Eye (tissue), 1 donor: ENCODE results near the gene ALDH1L1.

Source experiments
- DNase-seq: peaks from one replicate; pipeline ENCODE4 v3.0.0-alpha.2; 2015

Gene ALDH1L1

DNA sequence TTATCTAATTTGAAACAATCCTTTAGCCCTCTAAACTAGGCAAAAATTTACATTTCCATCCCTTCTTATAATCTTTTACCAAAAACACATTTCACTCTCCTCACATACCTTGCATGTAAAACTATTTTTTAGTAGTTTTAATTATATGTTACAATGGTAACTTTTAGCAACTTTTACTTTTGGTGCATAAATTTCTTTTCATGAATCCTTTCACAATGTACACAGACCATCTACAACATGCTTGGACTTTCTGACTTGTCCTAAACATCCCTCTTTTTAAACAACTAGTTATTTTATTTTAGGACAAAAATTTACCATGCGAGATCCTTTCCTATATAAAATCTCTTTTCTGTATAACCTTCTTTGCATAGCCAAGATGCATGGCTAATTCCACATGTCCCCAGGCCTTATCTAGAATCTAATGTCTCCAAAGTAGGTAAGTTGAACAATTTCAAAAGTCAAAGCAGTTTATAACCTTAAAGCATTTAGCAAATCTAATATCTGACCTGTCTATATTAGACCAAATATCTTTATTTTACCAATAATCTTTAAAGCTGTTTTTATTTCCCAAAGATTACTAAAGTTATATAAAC, 14.4 kb upstream of the ALDH1L1 start:
- DNase-seq, result peak; percentile 53

DNA sequence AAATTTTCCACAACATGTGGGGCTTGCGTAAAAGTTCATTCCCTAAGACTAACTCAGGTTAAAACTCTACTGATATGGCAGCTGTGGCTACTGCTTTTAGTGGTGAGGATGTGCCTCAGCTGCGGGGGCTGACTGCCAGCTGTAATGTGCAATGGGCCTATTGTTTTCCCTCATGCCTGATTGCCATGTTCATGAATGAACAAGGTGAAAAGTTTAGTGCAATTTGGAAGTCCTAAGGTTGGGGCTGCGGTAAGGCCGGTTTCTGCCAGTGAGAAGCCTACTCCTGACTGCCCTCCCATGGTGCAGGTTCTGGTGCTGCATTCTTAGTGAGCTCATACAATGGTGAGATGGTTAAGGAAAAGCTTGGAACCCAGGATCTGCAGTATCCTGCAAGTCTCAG, 10.9 kb upstream of the ALDH1L1 start:
- DNase-seq, result no peak

DNA sequence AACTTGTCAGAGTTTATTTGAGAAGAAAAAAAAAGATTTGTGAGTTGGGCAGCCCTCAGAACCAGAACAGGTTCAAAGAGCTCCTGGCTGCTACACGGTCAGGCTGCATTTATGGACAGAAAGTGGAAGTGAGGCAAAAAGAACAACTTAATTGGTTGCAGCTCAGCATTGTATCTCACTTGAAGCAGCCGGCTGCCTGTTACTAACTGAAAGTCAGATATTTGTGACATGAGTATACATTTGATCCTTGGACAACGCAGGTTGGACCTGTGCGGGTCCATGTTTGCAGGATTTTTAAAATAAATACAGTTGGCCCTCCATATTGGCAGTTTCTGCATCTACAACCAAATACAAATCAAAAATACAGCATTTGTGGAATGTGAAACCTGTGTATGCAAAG, 7.5 kb upstream of the ALDH1L1 start:
- DNase-seq, result no peak

DNA sequence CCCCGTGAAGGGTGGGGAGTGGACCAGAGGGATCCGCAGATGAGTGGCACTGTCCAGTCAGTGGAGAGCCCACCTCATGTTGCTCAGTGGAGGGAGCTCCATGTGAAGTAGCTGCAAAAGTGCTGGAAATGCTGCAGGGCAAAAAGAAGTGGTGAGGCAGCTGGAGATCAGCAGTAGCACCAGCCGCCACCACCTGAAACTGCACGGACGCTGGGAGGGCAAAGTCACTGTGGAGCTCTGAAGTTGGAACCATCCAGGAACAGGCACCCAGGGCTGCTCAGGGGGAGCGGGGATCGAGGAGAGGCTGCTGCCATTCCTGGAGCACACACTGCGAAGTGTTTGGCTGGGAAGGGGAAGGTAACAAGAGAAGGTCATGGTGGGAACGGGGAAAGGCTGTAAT, 6.4 kb upstream of the ALDH1L1 start:
- no peak for DNase-seq

DNA sequence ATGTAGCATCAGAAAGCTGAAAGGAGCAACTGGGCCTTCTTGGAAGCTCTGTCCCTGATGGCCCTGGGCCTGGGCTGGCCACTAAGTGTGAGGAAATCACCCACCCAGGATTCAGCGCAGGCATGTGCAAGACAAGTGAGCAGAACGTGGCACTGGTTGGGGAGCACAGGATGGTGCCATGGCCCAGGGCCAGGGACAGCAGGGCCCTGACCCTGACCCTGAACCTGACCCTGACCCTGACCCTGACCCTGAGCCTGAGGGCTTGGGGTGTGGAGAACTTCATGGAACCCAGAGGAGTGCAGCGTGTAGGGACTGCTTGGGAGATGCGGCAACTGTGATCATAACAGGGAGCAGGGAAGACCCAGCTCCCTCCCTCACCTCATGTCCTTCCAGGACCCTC, 5.9 kb upstream of the ALDH1L1 start:
- no peak for DNase-seq

DNA sequence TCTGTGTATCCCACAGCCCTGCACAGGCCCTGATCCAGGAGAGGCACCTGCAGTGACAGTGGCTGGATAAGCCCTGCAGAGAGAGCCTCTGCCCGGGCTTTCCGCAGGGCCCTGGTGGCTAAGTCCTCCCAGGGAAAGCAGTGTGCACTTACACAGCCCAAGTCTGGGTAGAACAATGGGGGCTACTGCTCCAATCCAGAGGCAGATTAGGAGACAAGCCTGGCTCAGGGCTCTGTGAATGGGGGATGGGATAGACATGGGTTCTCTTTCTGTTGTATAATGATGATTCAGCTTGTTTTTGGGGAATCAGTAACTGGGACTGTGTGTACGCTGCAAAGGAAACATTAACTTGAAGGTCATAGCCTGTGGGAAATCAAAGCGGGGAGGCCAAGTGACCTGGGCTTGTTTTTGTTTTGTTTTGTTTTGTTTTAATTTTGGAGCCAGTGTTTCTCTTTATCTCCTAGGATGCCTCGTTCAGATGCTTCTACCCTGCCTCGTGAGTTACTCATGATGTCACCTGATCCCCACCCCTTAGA, 4.1 kb upstream of the ALDH1L1 start:
- no peak for DNase-seq

DNA sequence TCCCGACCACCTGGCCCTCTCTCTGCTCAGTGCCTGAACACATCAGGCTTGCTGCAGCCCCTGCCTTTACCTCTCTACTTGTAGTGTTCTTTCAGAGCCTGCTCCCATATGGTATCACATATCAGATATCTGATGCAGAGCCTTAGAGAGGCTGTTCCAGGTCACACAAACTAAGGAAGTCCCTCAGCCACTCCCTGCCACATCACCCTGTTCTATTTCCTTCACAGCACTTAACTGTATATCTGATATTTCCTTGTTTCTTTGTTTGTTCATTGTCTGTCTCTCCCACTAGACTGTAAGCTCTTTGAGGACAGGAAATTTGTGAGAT, 976 bp upstream of the ALDH1L1 start:
- no peak for DNase-seq

DNA sequence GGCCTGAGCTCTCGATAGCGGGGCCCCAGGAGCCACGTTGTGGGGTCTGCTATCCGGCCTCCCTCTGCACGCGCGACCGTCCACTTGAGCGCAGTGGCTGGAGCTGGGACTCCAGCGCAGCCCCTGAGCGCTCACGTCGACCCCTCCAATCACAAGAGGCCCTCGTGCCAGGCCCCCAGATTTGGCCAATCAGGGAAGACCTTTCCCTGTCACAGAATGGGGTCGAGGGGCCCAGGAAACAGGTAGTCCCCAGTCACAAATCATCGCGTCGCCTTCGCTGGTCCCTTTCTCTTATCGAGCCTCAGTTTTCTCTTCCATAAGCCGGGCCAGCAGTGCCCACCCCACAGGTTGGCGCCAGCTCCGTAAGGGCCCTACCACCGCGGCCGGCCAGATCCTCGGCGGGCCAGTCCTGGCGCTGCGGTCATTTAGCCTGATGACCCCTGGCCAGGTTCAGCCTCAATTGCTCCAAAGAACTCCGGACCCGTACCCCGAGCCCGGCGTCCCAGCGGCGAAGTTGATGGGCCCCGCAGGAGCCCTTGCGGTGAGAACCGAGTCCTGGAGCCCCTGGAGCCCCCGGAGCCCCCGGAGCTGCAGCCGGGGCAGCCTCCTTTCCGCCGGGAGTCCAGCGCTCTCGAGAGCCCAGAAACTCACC, 435 bp downstream of the ALDH1L1 start:
- DNase-seq, result peak; percentile 74

DNA sequence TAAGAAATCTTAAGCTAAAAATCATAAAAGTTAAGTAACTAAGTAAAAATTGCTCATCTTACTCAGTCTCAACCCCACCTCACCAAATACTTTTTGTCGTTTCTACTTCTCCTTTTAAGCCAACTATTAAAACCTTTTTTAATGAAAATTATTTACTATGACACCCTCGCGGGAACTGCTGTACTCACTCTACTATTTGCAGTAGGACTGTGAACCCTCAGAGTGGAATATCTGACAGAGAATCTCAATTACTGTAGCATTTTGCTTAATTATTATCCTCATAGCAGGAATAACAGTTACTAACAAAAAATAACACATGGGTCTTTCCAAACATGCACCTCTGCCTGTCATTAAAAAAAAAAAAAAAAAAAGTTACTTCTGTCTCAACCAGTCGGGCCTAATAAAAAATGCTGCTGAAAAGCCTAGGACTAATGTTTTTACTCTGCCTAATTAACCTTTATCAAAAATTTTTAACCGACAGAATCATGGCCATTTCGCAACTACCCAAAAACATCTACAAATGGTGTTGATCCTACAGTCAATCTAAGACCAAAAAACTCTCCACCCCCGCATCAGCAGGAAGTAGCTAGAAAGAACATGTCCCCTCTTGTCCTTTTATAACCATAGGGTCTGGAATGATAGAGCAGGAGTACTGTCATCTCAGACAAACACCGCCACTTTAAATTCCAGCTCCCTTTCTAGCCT, 10.2 kb downstream of the ALDH1L1 start:
- no peak for DNase-seq

DNA sequence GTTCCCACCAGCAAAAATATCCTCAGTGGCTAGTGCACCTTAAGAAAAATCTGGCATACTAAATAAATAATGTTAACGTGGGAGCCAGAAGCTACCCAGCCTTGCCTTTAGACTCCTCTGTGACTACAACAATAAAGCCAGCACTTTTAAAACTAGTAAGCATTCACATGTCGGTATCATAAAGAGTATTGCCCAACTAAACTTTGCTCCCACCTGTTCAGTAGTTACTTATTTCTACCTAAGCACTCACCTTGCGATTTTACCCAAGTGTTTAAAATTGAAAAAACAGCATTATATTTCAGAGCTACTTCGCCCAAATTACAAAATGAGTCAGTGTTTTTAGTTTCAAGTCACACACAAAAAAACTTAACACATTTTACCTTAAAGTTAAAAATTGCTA, 12.8 kb downstream of the ALDH1L1 start:
- DNase-seq, result no peak

DNA sequence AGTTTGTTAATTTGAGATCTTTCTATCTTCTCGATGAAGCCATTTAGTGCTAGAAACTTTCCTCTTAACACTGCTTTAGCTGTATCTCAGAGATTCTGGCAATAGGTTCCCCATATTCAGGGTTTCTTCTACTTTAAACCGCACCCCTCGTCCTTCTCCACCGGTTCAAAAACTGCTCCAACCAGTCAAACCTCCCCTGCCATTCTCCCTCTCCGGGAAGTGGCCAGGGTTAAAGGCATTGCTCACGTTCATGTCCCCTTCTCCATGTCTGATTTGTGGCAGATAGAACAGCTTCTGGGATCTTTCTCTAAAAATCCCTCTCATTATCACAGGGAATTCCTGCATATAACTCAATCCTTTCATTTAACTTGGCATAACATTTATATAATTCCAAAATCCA, 14.4 kb downstream of the ALDH1L1 start:
- DNase-seq, result no peak

DNA sequence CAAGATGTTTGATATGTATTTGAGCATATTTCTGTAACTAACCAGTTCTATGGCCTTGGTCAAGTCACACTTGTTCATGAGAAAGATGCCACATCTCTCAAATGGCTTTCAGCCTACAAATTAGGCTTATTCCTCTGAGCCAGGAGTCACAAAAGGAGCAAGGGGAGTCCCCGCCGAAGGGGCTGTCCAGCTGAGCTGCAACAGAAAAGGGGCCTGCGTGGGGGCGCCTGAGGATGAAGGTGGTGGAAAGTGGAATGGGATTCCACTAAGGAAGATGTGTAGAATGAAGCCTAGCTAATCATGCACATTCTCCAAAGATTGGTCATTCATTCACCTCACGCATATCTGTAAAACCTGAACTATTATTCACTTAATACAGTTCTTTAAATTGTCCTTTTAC, 19.1 kb downstream of the ALDH1L1 start:
- DNase-seq, result no peak

DNA sequence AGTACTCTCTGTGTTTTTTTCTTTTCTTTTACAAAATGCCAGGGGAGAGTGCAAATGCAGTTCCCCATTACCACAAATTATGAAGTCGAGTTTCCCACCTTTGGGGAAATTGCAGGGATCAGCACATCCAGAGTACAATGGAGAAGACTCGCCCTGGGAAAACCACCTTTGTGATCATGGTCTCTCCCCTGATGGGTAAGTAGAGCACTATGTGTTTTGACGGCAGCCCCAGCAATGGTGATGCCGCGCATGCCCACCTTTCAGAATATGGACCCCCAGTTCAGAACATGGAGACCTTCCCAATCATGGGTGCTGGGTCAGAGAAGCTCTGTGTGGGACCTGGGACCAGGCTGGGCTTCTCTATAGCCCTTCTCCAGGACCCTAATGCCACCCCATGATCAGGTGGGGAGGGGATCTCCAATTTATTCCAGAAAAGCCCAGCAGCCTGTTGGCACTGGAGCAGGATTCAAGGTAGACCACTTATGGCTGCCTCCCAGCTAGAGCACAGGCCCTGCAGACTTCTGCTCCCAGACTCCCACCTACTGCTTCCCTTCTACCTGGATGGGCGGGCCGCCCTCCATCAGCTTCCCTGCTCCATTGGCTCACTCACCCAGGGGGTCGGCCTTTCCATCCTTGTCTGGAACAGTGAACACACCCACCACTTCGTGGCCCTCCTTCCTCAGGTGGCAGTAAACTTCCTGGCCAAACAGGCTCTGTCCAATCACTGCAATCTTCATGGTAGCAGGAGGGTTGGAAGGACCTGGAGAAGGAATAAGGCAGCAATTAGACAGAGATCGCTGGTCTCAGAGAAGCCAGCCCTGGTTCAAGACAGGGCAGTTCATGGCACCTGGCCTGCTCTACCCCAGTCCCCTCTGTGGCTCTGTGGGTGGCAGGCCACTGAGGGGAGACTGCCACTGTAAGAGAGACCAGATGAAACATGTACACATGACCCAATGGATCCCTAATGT, 19.9 kb downstream of the ALDH1L1 start:
- no peak for DNase-seq

DNA sequence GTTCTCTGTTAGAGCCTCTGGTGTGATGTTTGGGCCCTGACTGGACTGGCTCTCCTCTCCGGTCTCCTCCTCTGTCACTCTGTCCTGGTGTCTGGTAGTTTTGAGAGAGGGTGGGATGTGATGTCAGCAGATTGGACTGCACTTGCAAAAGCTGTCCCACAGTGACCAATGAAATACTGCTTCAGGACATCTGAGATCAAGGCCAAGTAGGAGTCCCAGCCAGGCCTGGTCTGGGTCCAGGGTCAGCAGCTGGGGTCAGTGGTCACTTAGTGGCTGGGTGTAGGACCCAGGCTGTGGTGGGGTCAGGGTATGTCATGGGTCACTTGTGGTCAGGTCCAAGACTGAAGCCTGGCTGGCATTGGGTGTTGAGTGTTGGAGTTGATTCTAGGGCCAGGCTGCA, 20.9 kb downstream of the ALDH1L1 start:
- no peak for DNase-seq

DNA sequence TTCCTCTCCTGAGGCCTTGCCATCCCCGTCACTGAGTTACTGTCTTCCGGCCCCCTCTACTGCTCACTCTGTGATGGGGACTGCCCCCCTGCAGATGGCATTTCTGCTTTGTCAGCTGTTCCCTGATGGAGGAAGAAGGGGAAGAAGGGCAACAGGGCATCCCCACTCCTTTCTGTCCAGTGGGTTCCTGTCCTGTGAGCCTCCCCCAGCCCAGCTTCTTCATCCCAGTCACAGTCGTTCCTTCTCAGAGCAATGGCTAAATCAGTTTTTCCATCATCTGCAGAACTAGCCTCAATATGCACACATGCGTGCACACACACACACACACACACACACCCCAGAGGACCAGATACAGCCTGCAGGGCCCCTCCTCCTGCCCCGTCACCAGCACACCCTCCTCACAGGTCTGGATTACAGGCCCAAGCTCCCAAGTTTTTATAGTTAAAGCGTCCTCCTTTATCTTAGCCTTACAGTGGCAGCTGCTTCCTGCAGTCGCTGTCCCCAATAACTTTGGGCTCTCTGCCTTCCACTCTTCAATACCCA, 21.4 kb downstream of the ALDH1L1 start:
- peak; percentile 23 for DNase-seq

DNA sequence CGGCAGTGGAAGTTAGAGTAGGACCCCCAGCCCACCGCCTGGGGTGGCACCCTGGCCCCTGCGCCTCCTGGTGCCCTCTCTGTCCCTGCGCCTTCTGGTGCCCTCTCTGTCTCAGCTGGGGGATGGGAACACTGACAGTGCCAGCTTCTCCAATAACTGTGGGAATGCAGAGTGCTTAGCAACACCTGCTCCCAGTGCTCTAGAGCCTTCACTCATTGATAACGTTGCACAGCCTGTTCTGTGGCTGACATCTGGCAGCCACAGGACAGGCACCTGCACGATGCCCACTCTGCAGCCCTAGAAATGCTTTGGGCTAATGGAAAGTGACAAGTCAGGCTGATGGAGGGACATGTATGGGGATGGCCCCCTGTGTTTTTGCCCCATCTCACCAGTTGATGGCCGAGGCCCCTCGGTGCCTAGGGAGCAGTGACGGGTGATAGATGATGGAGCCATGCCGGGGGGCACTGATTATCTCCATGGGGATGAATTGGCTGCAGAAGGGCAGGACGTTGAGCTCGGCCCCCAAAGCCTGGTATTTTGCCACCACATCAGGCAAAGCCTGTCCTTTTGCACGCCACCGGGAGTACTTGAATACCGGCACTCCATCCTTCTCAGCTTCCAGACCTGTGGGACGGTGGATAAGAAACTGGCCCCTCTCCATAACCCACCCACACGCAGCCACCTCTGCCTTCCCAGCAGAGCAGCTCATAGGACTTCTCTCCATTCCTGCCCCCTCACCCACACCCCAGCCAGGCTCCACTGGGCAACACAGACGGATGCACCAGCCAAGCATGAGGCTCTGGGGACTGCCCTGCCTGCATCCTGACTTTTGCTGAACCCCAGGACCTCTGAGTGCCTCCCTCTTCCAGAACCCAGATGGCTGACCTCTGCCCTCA, 22.1 kb downstream of the ALDH1L1 start:
- peak; percentile 57 for DNase-seq

DNA sequence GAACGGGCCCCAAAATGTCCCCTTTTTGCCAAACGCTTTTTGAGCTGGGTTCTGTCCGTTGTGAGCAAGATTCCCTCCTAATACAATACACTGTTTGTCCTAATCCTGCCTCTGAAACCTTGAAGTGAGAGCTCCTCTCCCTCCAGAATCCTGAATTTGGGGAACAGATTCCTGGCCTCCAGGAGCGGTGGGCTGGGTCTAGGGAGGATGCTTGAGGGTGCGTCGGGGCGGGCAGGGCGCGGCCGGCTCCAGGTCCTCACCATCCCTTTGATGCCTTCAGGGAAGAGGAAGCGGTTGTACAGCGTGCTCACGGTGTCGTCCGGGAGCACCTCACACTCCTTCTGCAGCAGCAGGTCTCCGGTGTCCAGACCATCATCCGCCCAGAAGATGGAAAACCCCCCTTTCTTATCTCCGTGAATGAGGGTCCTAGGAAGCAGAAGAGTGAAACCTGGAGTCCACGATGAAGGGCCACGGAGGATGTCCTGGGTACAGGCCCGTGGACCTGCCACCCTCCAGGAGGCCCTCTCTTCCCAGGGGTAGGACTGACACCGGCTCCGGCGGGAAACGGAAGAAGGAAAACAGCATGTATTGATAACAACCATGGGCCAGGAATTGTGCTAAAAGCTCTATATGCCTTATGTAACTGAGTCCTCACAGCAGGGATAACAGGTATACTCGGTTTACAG, 23.2 kb downstream of the ALDH1L1 start:
- DNase-seq, result no peak

DNA sequence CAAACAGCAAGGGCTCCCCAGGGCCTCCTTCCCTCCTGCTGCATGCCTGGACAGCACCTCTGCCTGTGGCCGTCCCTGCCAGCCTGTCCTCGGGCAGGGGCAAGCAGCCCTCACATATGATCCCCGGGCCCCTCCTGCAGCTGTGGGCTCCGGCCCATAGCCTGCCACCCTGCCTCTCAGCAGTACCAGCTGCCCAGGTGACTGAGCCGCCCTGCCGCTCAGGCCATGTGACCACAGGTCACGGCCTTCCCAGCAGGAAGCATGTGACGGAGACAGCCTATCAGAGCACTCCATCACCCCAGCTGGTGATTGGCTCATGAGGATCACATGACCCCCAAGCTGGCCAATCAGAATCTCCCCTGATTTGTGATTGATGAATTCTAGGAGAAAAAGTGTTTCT, 23.9 kb downstream of the ALDH1L1 start:
- no peak for DNase-seq

DNA sequence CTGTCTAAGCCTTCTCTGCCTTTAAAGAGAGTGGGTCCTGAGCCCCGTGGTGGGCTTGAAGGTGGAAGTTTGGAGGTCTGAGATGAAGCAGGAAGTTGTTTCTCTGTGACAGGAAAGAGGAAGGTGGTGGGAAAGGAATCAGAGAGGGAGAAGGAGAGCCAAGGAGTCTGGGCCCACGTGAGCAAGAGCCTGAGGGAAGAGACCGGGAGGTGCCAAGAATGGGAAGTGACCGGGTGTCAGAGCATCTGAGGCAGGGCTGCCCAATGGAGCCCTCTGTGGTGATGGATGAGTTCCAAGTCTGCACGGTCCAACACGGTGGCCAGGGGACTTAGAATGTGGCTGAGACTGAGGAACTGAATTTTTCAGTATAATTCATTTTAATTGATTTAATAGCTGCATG, 24.6 kb downstream of the ALDH1L1 start:
- no peak for DNase-seq

DNA sequence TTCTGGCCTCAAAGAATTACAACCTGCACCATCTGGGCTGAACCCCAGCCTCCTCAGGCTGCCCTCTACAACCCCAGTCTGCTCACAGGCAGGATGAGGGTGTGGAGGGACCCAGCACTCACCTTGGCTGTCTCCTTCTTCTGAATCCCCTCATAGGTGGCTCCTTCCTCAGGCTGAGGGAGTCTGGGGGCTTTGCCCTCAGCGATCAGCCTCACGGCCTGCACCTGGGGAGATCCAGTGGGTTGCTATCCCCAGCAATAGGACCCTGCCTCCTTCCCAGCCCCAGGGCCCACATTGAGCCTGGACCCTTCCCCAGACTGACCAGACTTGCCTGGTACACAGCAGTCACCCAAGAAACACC, 25.1 kb downstream of the ALDH1L1 start:
- DNase-seq, result no peak
